Fibroblast of lung (primary cell): ENCODE data around the gene CMTM3. TPM values are rescaled to one million over a fixed set of nuclear protein-coding genes. Genes with fewer than 3 reads are reported as not detected.
A peak's percentile ranks its signal among the peaks of the same experiment; 100 is the strongest.

ENCODE experiments used
- DNase-seq, 2 donors: peaks; one replicate each; pipeline versions ENCODE4 v3.0.0 to v3.0.0-alpha.2; 2010; ENCODE audit warnings: low read depth in 2 of 2
- H2AFZ ChIP-seq: 2 replicates; pipeline ENCODE4 v1.5.1; 2012; ENCODE audit warnings: low read length, control low read depth, inconsistent platforms
- H3K27ac ChIP-seq: 2 replicates; pipeline ENCODE4 v1.5.1; 2011; ENCODE audit warnings: low read length, control low read depth; ENCODE audit not compliant: insufficient read depth
- H3K27me3 ChIP-seq: 2 replicates; pipeline ENCODE4 v1.5.1; 2011; ENCODE audit warnings: mild to moderate bottlenecking, low read length; ENCODE audit not compliant: control insufficient read depth, insufficient read depth
- H3K36me3 ChIP-seq: 2 replicates; pipeline ENCODE4 v1.5.1; 2011; ENCODE audit warnings: low read length; ENCODE audit not compliant: control insufficient read depth, insufficient read depth
- H3K4me1 ChIP-seq: 2 replicates; pipeline ENCODE4 v1.5.1; 2011; ENCODE audit warnings: low read length; ENCODE audit not compliant: control insufficient read depth, insufficient read depth; ENCODE audit errors: extremely low read depth
- H3K4me2 ChIP-seq: 2 replicates; pipeline ENCODE4 v1.5.1; 2011; ENCODE audit warnings: low read length, control low read depth; ENCODE audit not compliant: insufficient read depth; ENCODE audit errors: extremely low read depth
- H3K4me3 ChIP-seq, 4 experiments: fragments of 200-600 bp in 1 of 4; sonication (generic) in 1 of 4; replicated peaks in 1 of 4; 2 replicates each; pipeline ENCODE4 v1.5.1; 2011 to 2016; ENCODE audit warnings: low read length in 4 of 4, low read depth in 3 of 4, mild to moderate bottlenecking in 3 of 4, control low read depth in 2 of 4, inconsistent platforms in 1 of 4, mixed read lengths in 1 of 4; ENCODE audit not compliant: insufficient read depth in 1 of 4; ENCODE audit errors: control extremely low read depth in 1 of 4
- H3K79me2 ChIP-seq: 2 replicates; pipeline ENCODE4 v1.5.1; 2012; ENCODE audit warnings: mild to moderate bottlenecking, low read length, inconsistent platforms; ENCODE audit not compliant: control insufficient read depth, insufficient read depth
- H3K9ac ChIP-seq: 2 replicates; pipeline ENCODE4 v1.5.1; 2011; ENCODE audit warnings: mild to moderate bottlenecking, low read length, control low read depth; ENCODE audit not compliant: insufficient read depth
- H3K9me3 ChIP-seq: 2 replicates; pipeline ENCODE4 v1.5.1; 2012; ENCODE audit warnings: low read depth, low read length; ENCODE audit not compliant: control insufficient read depth, insufficient read depth
- H4K20me1 ChIP-seq: 2 replicates; pipeline ENCODE4 v1.5.1; 2011; ENCODE audit warnings: low read length; ENCODE audit not compliant: control insufficient read depth, insufficient read depth; ENCODE audit errors: extremely low read depth
- CTCF ChIP-seq, 2 donors: IDR thresholded peaks in 1 of 2; conservative IDR thresholded peaks in 1 of 2; 1 replicate in 1 of 2; 2 replicates in 1 of 2; pipeline ENCODE4 v1.5.1; 2011 to 2012; ENCODE audit warnings: low read length in 2 of 2, control low read depth in 1 of 2, inconsistent platforms in 1 of 2, low read depth in 1 of 2, mild to moderate bottlenecking in 1 of 2
- EZH2 ChIP-seq: IDR thresholded peaks from 2 replicates; pipeline ENCODE4 v1.5.1; 2012; ENCODE audit warnings: low read length, control low read depth, mild to moderate bottlenecking; ENCODE audit errors: missing control alignments
- polyA plus RNA-seq, 2 donors: library from polyadenylated mRNA; depleted of rRNA in 1 of 2; stranded (reverse) in 1 of 2; unstranded in 1 of 2; fragments of >200 nt; gene quantifications; 2 replicates each; pipeline ENCODE4 v1.2.1, GENCODE V29; 2011 to 2012; ENCODE audit warnings: missing spikeins in 1 of 2
- total RNA-seq: library from RNA; depleted of rRNA; stranded (reverse); fragments of >200 nt; gene quantifications from 2 replicates; pipeline ENCODE4 v1.2.1, GENCODE V29; 2014

Gene CMTM3
- total and polyA plus RNA-seq, 2 donors (not counting 1 experiment from before 2014, with no cell fraction given), result 10.1 to 18.6 TPM

- peak in 1 of 2 donors; percentile 49 for DNase-seq
- Histone ChIP-seq H4K20me1 (no peaks in the 10 kb centered on the region), H3K4me2 (no peak overlapping the region), H3K9me3 (no peaks in the 10 kb centered on the region), H3K9ac (no peak overlapping the region), H3K27me3 (no peaks in the 10 kb centered on the region), H3K4me1 (peaks cover 6% of the 10 kb centered on the region), H3K4me3 (no peak overlapping the region), H3K27ac (no peak overlapping the region), H3K79me2 (no peaks in the 10 kb centered on the region), H3K36me3 (no peaks in the 10 kb centered on the region), H2AFZ (no peak overlapping the region)
- TF ChIP-seq CTCF (conservative IDR thresholded peaks at IDR 0.05 in 1 of 2, IDR thresholded peaks at IDR 0.05 in 1 of 2; ENCODE audit: low read depth in 1 of 2, low read length in 2 of 2), result no peak
- TF ChIP-seq EZH2, result no peak
Measured at GRCh38 chr16:66652661-66653360, 48.3 kb downstream of the CMTM3 start.

GRCh38 chr16:66653581-66654350, 49.3 kb downstream of the CMTM3 start:
- H3K36me3 ChIP-seq, result no peaks in the 10 kb centered on the region
- no peak overlapping the region for H3K9ac ChIP-seq
- peaks cover 6% of the 10 kb centered on the region for H3K4me1 ChIP-seq
- H3K4me2 ChIP-seq, result no peak overlapping the region
- no peak overlapping the region for H2AFZ ChIP-seq
- no peaks in the 10 kb centered on the region for H3K79me2 ChIP-seq
- H3K9me3 ChIP-seq, result no peaks in the 10 kb centered on the region
- H3K27me3 ChIP-seq, result no peaks in the 10 kb centered on the region
- TF ChIP-seq EZH2, result no peak
- TF ChIP-seq CTCF (conservative IDR thresholded peaks at IDR 0.05 in 1 of 2, IDR thresholded peaks at IDR 0.05 in 1 of 2; ENCODE audit: low read depth in 1 of 2, low read length in 2 of 2), result no peak
- H3K27ac ChIP-seq, result no peak overlapping the region
- peak in 1 of 2 donors; percentile 49 for DNase-seq
- no peak overlapping the region for H3K4me3 ChIP-seq
- no peaks in the 10 kb centered on the region for H4K20me1 ChIP-seq

DNA sequence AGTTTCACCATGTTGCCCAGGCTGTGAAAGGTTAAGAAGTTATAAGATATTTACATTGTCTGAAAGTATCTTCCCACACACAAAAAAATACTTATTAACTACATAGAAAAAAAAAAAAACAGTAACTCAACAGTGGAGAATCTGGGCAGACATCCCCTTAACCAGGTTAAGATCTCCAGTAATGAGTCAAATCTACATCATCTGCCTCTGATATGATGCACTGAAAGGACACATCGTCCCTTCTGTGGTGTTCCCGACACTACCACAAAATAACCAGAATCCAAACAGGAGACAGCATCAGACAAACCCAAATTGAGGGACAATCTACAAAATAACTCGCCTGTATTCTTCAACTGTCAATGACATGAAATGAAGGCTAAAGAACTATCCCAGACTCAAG, 52.0 kb downstream of the CMTM3 start:
- Histone ChIP-seq H4K20me1 (no peaks in the 10 kb centered on the region), H3K36me3 (no peaks in the 10 kb centered on the region), H2AFZ (no peak overlapping the region), H3K4me1 (peaks cover 2% of the 10 kb centered on the region), H3K27ac (no peak overlapping the region), H3K9ac (no peak overlapping the region), H3K4me3 (no peak overlapping the region), H3K27me3 (no peaks in the 10 kb centered on the region), H3K9me3 (no peaks in the 10 kb centered on the region), H3K79me2 (no peaks in the 10 kb centered on the region), H3K4me2 (no peak overlapping the region)
- peak in 1 of 2 donors; percentile 33 for DNase-seq
- TF ChIP-seq CTCF (conservative IDR thresholded peaks at IDR 0.05 in 1 of 2, IDR thresholded peaks at IDR 0.05 in 1 of 2; ENCODE audit: low read depth in 1 of 2, low read length in 2 of 2) (no peak), EZH2 (no peak)
